Measurements from ENCODE around the gene FLRT1.
A peak's percentile ranks its signal among the peaks of the same experiment; 100 is the strongest.

The FLRT1 gene

DNA sequence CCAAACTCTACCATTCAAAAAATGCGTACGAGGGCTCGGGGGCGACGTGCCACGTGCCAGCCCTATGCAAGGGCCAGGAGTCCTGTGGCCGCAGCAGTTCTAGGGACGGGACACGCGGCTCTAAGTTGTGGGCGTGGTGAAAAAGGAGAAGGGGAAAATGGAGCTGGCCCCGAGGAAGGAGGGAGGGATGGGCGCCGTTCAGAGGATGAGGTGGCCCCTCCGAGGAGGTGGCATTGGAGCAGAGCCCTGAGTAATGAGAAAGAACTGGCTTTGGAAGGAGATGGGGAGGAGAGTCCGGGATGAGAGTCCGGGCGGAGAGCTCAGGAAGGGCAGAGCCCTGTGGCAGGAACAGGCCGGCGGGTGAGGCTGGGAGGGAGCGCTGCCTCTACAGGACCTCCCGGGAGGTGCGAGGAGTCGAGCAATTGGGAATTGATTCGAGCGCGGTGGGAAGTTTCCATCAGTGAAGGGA lies 28.5 kb upstream of the FLRT1 start:
- TF ChIP-seq, protein P1, sequence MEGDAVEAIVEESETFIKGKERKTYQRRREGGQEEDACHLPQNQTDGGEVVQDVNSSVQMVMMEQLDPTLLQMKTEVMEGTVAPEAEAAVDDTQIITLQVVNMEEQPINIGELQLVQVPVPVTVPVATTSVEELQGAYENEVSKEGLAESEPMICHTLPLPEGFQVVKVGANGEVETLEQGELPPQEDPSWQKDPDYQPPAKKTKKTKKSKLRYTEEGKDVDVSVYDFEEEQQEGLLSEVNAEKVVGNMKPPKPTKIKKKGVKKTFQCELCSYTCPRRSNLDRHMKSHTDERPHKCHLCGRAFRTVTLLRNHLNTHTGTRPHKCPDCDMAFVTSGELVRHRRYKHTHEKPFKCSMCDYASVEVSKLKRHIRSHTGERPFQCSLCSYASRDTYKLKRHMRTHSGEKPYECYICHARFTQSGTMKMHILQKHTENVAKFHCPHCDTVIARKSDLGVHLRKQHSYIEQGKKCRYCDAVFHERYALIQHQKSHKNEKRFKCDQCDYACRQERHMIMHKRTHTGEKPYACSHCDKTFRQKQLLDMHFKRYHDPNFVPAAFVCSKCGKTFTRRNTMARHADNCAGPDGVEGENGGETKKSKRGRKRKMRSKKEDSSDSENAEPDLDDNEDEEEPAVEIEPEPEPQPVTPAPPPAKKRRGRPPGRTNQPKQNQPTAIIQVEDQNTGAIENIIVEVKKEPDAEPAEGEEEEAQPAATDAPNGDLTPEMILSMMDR (IDR thresholded peaks at IDR 0.05; ENCODE audit: low read depth, low read length), result no peak
- in situ Hi-C loops (cut with HindIII; ENCODE audit: low sequenced_read_pairs), result loop anchor here (10.0 kb wide), 2 partner anchors 108 to 158 kb away; partner anchors contain the start of gene MACROD1
- H3K4me3 ChIP-seq (ENCODE audit: low read depth, low read length), result peak overlapping the region; percentile 20
- no peak for DNase-seq (ENCODE audit: low read depth, low spot score)

DNA sequence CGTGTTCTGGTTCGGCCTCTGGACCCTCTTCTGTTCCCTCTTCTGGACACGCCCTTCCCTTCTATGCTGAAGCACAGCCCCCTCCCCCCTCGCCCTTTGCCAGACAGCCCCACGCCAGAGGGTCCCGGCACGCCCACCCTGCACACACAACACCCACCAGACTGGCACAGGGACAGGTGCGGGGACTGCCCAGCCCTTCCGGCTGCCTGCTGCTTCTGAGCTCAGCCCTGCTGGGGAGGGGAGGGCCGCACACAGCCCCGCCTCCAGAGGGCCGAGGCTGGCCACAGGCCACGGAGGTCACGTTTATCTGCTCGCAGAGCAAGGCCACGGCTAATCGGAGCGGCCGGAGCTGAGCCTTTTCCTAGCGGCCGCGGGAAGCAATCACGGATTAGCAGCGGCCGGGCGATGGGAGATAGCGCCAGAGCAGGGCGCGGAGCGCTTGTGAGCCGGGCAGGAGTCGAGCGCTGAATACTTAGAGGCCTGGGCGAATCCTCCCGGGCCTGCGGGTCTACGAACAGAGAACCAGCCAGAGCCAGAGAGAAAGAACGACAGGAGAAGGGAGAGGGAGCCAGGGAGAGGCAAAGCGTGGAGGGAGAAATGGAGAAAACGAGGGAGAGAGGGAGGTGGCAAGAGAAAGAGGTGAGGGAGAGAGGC lies 28.0 kb upstream of the FLRT1 start:
- TF ChIP-seq, protein P1 (IDR thresholded peaks at IDR 0.05; ENCODE audit: low read depth, low read length), result peak; percentile 13
- in situ Hi-C loops (cut with HindIII; ENCODE audit: low sequenced_read_pairs), result loop anchor here (10.0 kb wide), 2 partner anchors 107 to 157 kb away; partner anchors contain the start of gene MACROD1
- H3K4me3 ChIP-seq (ENCODE audit: low read depth, low read length), result peak overlapping the region; percentile 20
- DNase-seq (ENCODE audit: low read depth, low spot score), result no peak

DNA sequence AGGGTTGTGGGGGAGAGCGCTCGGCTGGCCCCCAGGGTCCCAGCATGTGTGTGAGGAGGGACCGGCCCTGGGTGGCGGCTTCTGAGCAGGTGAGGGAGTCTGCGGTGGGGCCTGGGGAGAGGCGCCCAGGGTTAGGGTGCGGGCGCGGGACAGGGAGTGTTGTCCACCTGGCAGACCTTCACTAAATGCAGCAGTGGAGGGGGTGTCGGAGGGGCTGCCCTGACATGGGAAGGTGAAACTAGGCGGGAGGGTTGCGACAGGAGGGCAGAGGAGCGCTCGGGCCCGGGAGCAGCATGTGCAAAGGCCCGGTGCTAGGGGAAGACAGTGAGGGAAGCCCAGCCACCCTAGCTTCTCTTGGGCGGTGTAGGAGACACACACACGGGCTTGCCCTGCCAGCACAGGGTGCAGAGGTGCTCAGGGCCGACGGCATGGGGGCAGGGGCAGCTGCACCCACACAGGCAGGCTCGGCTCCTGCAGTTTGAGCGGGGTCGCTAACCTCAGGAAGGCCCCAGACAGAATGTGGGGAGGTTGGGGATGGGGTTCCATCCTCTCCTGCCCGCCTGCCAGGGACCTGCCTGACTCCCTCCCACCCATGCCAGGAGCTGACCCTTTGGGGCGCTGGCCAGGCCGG lies 27.3 kb upstream of the FLRT1 start:
- no peak overlapping the region for H3K4me3 ChIP-seq (ENCODE audit: low read depth, low read length)
- no peak for DNase-seq (ENCODE audit: low read depth, low spot score)
- TF ChIP-seq, protein P1 (IDR thresholded peaks at IDR 0.05; ENCODE audit: low read depth, low read length), result no peak
- in situ Hi-C loops (cut with HindIII; ENCODE audit: low sequenced_read_pairs), result loop anchor here (10.0 kb wide), 2 partner anchors 106 to 156 kb away; partner anchors contain the start of gene MACROD1

DNA sequence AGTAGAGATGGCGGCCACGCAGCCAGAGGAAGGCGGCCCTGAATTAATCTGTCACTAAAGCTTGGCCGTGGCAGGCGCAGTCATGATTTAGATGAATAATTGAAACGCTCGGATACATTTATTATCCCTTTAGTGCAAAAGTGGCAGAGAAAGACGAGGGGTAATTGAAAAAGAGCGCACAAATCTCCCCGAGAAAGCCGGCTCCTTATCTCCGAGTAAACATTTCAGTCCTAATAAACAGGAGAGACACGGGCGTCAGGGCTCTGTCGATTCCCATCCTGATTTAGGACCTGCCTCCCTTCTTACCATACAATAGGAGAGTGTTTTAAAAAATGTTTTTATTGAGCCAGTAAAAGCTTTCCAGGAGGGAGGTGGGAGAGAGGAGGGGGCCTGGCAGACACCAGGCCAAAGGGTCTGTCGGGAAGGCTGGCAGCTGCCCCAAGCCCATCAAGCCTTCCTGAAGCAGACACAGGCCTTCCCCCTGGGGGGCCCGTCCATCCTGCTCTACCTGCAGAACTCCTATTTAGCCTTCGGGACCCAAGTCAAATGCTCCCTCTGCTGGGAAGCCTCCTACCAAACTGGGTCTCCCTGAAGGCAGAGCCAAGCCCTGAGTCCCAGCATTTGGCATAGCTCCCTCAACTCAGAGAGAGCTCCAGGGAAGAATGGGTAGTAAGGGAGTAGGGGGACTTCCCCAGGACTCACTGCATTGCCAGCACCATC lies 26.7 kb upstream of the FLRT1 start:
- in situ Hi-C loops (cut with HindIII; ENCODE audit: low sequenced_read_pairs), result loop anchor here (10.0 kb wide), 2 partner anchors 106 to 156 kb away; partner anchors contain the start of gene MACROD1
- no peak for DNase-seq (ENCODE audit: low read depth, low spot score)
- no peak overlapping the region for H3K4me3 ChIP-seq (ENCODE audit: low read depth, low read length)
- TF ChIP-seq, protein P1 (IDR thresholded peaks at IDR 0.05; ENCODE audit: low read depth, low read length), result no peak

DNA sequence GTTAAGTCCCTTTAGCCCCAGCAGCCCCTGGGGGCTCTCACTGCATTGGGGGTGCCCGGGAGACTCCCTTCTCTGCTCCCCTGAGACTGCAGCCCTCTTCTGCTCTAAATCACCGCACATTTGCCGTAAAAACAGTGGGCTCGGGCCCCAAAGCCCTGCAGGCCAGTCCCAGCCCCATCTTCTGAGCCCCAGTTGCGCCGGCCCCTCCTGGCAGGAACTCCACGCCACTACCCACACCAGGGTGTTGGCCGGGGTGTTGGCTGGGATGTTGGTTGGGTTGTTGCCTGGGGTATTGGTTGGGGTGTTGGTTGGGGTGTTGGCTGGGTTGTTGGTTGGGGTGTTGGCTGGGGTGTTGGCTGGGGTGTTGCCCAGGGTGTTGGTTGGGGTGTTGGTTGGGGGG lies 26.0 kb upstream of the FLRT1 start:
- no peak for DNase-seq (ENCODE audit: low read depth, low spot score)
- TF ChIP-seq, protein P1 (IDR thresholded peaks at IDR 0.05; ENCODE audit: low read depth, low read length), result no peak
- no peak overlapping the region for H3K4me3 ChIP-seq (ENCODE audit: low read depth, low read length)
- in situ Hi-C loops (cut with HindIII; ENCODE audit: low sequenced_read_pairs), result loop anchor here (10.0 kb wide), 2 partner anchors 105 to 155 kb away; partner anchors contain the start of gene MACROD1

DNA sequence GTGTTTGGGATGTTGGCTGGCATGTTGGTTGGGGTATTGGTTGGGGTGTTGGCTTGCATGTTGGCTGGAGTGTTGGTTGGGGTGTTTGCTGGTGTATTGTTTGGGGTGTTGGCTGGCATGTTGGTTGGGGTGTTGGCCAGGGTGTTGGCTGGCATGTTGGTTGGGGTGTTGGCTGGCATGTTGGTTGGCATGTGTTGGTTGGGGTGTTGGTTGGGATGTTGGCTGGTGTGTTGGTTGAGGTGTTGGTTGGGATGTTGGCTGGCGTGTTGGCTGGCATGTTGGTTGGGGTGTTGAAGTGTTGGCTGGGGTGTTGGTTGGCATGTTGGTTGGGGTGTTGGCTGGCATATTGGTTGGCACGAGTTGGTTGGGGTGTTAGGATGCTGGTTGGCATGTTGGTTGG lies 24.9 kb upstream of the FLRT1 start:
- in situ Hi-C loops (cut with HindIII; ENCODE audit: low sequenced_read_pairs), result no loop called here
- no peak for DNase-seq (ENCODE audit: low read depth, low spot score)
- no peak overlapping the region for H3K4me3 ChIP-seq (ENCODE audit: low read depth, low read length)
- TF ChIP-seq, protein P1 (IDR thresholded peaks at IDR 0.05; ENCODE audit: low read depth, low read length), result no peak
